Natural killer cell (primary cell): ENCODE measurements around the gene PRR5L. TPM values are rescaled to one million over a fixed set of nuclear protein-coding genes. Genes with fewer than 3 reads are reported as not detected.

Source experiments
- ATAC-seq, 3 donors: fragments of 150-1000 bp in 2 of 3; fragments of 200-7000 bp in 1 of 3; cut with Tn5 transposase; 1 replicate in 1 of 3; 2 replicates in 2 of 3; pipeline ENCODE4 v1.10.0; 2021; ENCODE audit warnings: mild to moderate bottlenecking in 2 of 3, moderate library complexity in 2 of 3
- DNase-seq, 2 donors: peaks; one replicate each; pipeline versions ENCODE4 v3.0.0 to v3.0.0-alpha.2; 2013 to 2021; ENCODE audit warnings: mixed read lengths in 1 of 2
- H3K27ac ChIP-seq: one replicate; pipeline ENCODE4 v1.5.1; 2013; ENCODE audit warnings: mild to moderate bottlenecking, low read length
- H3K27me3 ChIP-seq: one replicate; pipeline ENCODE4 v1.6.1; 2013; ENCODE audit warnings: low read length; ENCODE audit not compliant: control insufficient read depth, insufficient read depth
- H3K36me3 ChIP-seq: one replicate; pipeline ENCODE4 v1.6.1; 2013; ENCODE audit warnings: low read length; ENCODE audit not compliant: control insufficient read depth, insufficient read depth
- H3K4me1 ChIP-seq: one replicate; pipeline ENCODE4 v1.6.1; 2013; ENCODE audit warnings: low read length; ENCODE audit not compliant: control insufficient read depth, insufficient read depth
- H3K4me3 ChIP-seq: one replicate; pipeline ENCODE4 v1.5.1; 2013; ENCODE audit warnings: low read length
- H3K9me3 ChIP-seq: one replicate; pipeline ENCODE4 v1.6.1; 2013; ENCODE audit warnings: low read length; ENCODE audit not compliant: control insufficient read depth, insufficient read depth
- H3K27ac Mint-ChIP-seq, 2 donors: one replicate each; pipeline ENCODE4 v1.8.0; 2022; ENCODE audit warnings: mild to moderate bottlenecking in 2 of 2, mixed read lengths in 2 of 2, moderate library complexity in 1 of 2
- H3K27me3 Mint-ChIP-seq, 2 donors: one replicate each; pipeline ENCODE4 v1.8.0; 2022; ENCODE audit warnings: low read depth in 2 of 2, mixed read lengths in 2 of 2
- H3K36me3 Mint-ChIP-seq: one replicate; pipeline ENCODE4 v1.8.0; 2022; ENCODE audit warnings: mixed read lengths
- H3K4me1 Mint-ChIP-seq, 2 donors: one replicate each; pipeline ENCODE4 v1.8.0; 2022; ENCODE audit warnings: mixed read lengths in 2 of 2
- H3K4me3 Mint-ChIP-seq: one replicate; pipeline ENCODE4 v1.8.0; 2022; ENCODE audit warnings: mild to moderate bottlenecking, moderate library complexity, mixed read lengths
- H3K9me3 Mint-ChIP-seq, 2 donors: one replicate each; pipeline ENCODE4 v1.8.0; 2022; ENCODE audit warnings: mixed read lengths in 2 of 2
- CTCF ChIP-seq: fragments of 200-600 bp; IDR thresholded peaks from one replicate; pipeline ENCODE4 v1.8.0; 2022; ENCODE audit warnings: antibody characterized with exemption
- WGBS: methylation state at CpG from one replicate; pipeline ENCODE4 v1.1.7; 2013; ENCODE audit warnings: missing lambda C conversion rate; ENCODE audit not compliant: insufficient coverage; 5-methylcytosine and 5-hydroxymethylcytosine counted together
- intact Hi-C: fragments of 100-400 bp; cut with micrococcal nuclease; formaldehyde crosslinking; loops from one replicate; pipeline ENCODE4 v1.14.2; 2022
- total RNA-seq, 4 donors: library from RNA; stranded (reverse); fragments of 120-200 nt in 1 of 4; gene quantifications; one replicate each; pipeline versions ENCODE4 v1.2.3 to v1.2.4, GENCODE V29; 2013 to 2022

Gene PRR5L
- total RNA-seq, 3 donors from 2014 or later (not counting 1 experiment from before 2014, with no cell fraction given): 128 to 367 (median 303) TPM

GRCh38 chr11:36453678-36454077, 157.6 kb downstream of the PRR5L start:
- 66% methylated on average over 3 of the region's 3 CpGs for WGBS
- TF ChIP-seq CTCF: no peak
- Histone ChIP-seq H3K4me3 (no peak overlapping the region), H3K9me3 (no peaks in the 10 kb centered on the region), H3K4me1 (peaks cover 77% of the 10 kb centered on the region), H3K27ac (no peak overlapping the region), H3K36me3 (peaks cover 69% of the 10 kb centered on the region), H3K27me3 (no peaks in the 10 kb centered on the region)
- H3K27me3 Mint-ChIP-seq: no peaks in the 10 kb centered on the region
- H3K36me3 Mint-ChIP-seq: peaks cover 58% of the 10 kb centered on the region
- ATAC-seq (no peak), DNase-seq (no peak)
- no peaks in the 10 kb centered on the region for H3K9me3 Mint-ChIP-seq
- H3K27ac Mint-ChIP-seq: peak overlapping the region; percentile 71 to 90
- intact Hi-C loops: loop anchor here (5.0 kb wide), 1 partner anchor 41 kb away; no protein-coding TSS in a partner anchor
- H3K4me3 Mint-ChIP-seq: peak overlapping the region; percentile 77
- H3K4me1 Mint-ChIP-seq: peaks cover 81 to 94% of the 10 kb centered on the region in 2 donors

GRCh38 chr11:36454551-36454940, 158.5 kb downstream of the PRR5L start:
- Mint-ChIP-seq H3K27me3 (no peaks in the 10 kb centered on the region), H3K4me3 (no peak overlapping the region), H3K9me3 (no peaks in the 10 kb centered on the region), H3K4me1 (peaks cover 85 to 94% of the 10 kb centered on the region in 2 donors), H3K27ac (peak overlapping the region in 1 of 2 donors; percentile 90), H3K36me3 (peaks cover 57% of the 10 kb centered on the region)
- ATAC-seq (no peak), DNase-seq (no peak)
- H3K27ac ChIP-seq: no peak overlapping the region
- WGBS: 93% methylated on average over 18 of the region's 18 CpGs
- no peak for TF ChIP-seq CTCF
- H3K27me3 ChIP-seq: no peaks in the 10 kb centered on the region
- no peaks in the 10 kb centered on the region for H3K9me3 ChIP-seq
- no peak overlapping the region for H3K4me3 ChIP-seq
- H3K4me1 ChIP-seq: peaks cover 78% of the 10 kb centered on the region
- intact Hi-C loops: loop anchor here (5.0 kb wide), 1 partner anchor 42 kb away; no protein-coding TSS in a partner anchor
- H3K36me3 ChIP-seq: peaks cover 63% of the 10 kb centered on the region

- intact Hi-C loops: loop anchor here (5.0 kb wide), 1 partner anchor 43 kb away; no protein-coding TSS in a partner anchor
- Histone ChIP-seq H3K27me3 (no peaks in the 10 kb centered on the region), H3K36me3 (peaks cover 63% of the 10 kb centered on the region), H3K4me3 (no peak overlapping the region), H3K9me3 (no peaks in the 10 kb centered on the region), H3K4me1 (peaks cover 76% of the 10 kb centered on the region), H3K27ac (no peak overlapping the region)
- DNase-seq (no peak), ATAC-seq (no peak)
- H3K4me1 Mint-ChIP-seq: peaks cover 85 to 93% of the 10 kb centered on the region in 2 donors
- 94% methylated on average over 17 of the region's 17 CpGs for WGBS
- H3K27me3 Mint-ChIP-seq: no peaks in the 10 kb centered on the region
- H3K27ac Mint-ChIP-seq: peak overlapping the region; percentile 53 to 88
- no peak overlapping the region for H3K4me3 Mint-ChIP-seq
- TF ChIP-seq CTCF: no peak
- H3K9me3 Mint-ChIP-seq: no peaks in the 10 kb centered on the region
- peaks cover 51% of the 10 kb centered on the region for H3K36me3 Mint-ChIP-seq
Observed at GRCh38 chr11:36454941-36455631, 159.0 kb downstream of the PRR5L start.
